Endodermal cell (in vitro differentiated cells): Measurements from ENCODE around the gene TIAM2. TPM values are rescaled to one million over a fixed set of nuclear protein-coding genes. Genes with fewer than 3 reads are reported as not detected.

Source experiments
- DNase-seq: peaks from one replicate; pipeline ENCODE4 v3.0.0-alpha.2; 2017
- H3K27ac ChIP-seq: 2 replicates; pipeline ENCODE4 v1.5.1; 2013; ENCODE audit warnings: mild to moderate bottlenecking, low read depth, low read length, moderate library complexity
- H3K27me3 ChIP-seq: 2 replicates; pipeline ENCODE4 v1.6.1; 2013; ENCODE audit warnings: mild to moderate bottlenecking, low read length, moderate library complexity; ENCODE audit not compliant: insufficient read depth, control insufficient read depth, poor library complexity, severe bottlenecking
- H3K36me3 ChIP-seq: 2 replicates; pipeline ENCODE4 v1.7.0; 2013; ENCODE audit warnings: mild to moderate bottlenecking, low read length, moderate library complexity; ENCODE audit not compliant: control insufficient read depth, insufficient read depth
- H3K4me1 ChIP-seq: one replicate; pipeline ENCODE4 v1.7.0; 2013; ENCODE audit warnings: low read length; ENCODE audit not compliant: control insufficient read depth, insufficient read depth
- H3K4me3 ChIP-seq: 2 replicates; pipeline ENCODE4 v1.5.1; 2013; ENCODE audit warnings: mild to moderate bottlenecking, low read length, moderate library complexity
- H3K9ac ChIP-seq: 2 replicates; pipeline ENCODE4 v1.6.1; 2013; ENCODE audit warnings: mild to moderate bottlenecking, low read length, moderate library complexity; ENCODE audit not compliant: poor library complexity, severe bottlenecking; ENCODE audit errors: extremely low read depth
- H3K9me3 ChIP-seq: 2 replicates; pipeline ENCODE4 v1.6.1; 2013; ENCODE audit warnings: mild to moderate bottlenecking, low read length, moderate library complexity; ENCODE audit not compliant: control insufficient read depth
- H3K27ac Mint-ChIP-seq: 2 replicates; pipeline ENCODE4 v1.8.0; 2020; ENCODE audit warnings: mixed read lengths
- H3K27me3 Mint-ChIP-seq: 2 replicates; pipeline ENCODE4 v1.8.0; 2021; ENCODE audit warnings: mild to moderate bottlenecking, mixed read lengths; ENCODE audit not compliant: insufficient read depth
- H3K36me3 Mint-ChIP-seq: 2 replicates; pipeline ENCODE4 v1.8.0; 2020; ENCODE audit warnings: low read depth, mixed read lengths
- H3K4me1 Mint-ChIP-seq: 2 replicates; pipeline ENCODE4 v1.8.0; 2020; ENCODE audit warnings: mixed read lengths
- H3K4me3 Mint-ChIP-seq: 2 replicates; pipeline ENCODE4 v1.8.0; 2020; ENCODE audit warnings: mild to moderate bottlenecking, moderate library complexity, mixed read lengths
- H3K9me3 Mint-ChIP-seq: 2 replicates; pipeline ENCODE4 v1.8.0; 2020; ENCODE audit warnings: mild to moderate bottlenecking, mixed read lengths
- WGBS, 2 experiments: methylation state at CpG; one replicate each; pipeline versions ENCODE4 v1.1.5 to v1.1.7; 2013; ENCODE audit warnings: missing lambda C conversion rate in 2 of 2, mixed read lengths in 1 of 2; ENCODE audit not compliant: insufficient coverage in 1 of 2, insufficient read length in 1 of 2; 5-methylcytosine and 5-hydroxymethylcytosine counted together
- total RNA-seq, 2 donors: library from RNA; stranded (reverse); fragmentation: NEBNext Ultra II Directional in 1 of 2; extraction: Animal tissue kit (Norgen Biotek cat#: 25700) in 1 of 2; gene quantifications; 2 replicates in 1 of 2; 3 replicates in 1 of 2; pipeline ENCODE4 v1.2.1, GENCODE V29; 2021
- TF ChIP-seq, protein P1 (sequence below): fragments of 200-600 bp; sonication (generic); conservative IDR thresholded peaks from 2 replicates; pipeline ENCODE4 v1.5.0; 2021; ENCODE audit warnings: antibody characterized with exemption, mild to moderate bottlenecking

The TIAM2 gene
- total RNA-seq, 2 donors from 2014 or later = 15.7 to 17.5 TPM

DNA sequence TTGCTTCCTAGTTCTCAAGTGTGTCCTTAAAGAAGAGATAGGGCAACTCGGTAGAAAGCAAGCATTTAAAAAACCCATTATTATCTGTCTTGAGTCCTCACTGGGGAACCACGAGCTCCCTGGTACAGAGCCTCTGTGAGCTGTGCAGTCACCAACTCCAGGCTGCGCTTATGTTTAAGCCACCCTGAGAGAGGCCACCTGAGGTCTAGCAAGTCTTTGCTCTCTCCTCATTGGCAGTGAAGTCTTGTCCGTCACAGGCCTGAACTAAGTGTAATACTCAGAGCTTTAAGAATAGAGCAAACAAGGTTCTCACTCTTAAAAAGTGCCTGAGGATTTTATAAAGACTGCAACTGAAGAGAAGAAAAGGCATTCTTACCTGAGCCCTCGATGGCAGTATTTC lies 264.8 kb downstream of the TIAM2 start:
- no peak for DNase-seq
- Mint-ChIP-seq H3K27ac (no peak overlapping the region), H3K4me3 (no peak overlapping the region), H3K27me3 (no peaks in the 10 kb centered on the region), H3K36me3 (peaks cover 53% of the 10 kb centered on the region), H3K9me3 (no peaks in the 10 kb centered on the region), H3K4me1 (peaks cover 20% of the 10 kb centered on the region)
- WGBS, 2 experiments = 93 to 96% methylated on average over 5 of the region's 5 CpGs
- Histone ChIP-seq H3K36me3 (peaks cover 77% of the 10 kb centered on the region), H3K27me3 (no peaks in the 10 kb centered on the region), H3K4me3 (no peak overlapping the region), H3K9ac (no peak overlapping the region), H3K27ac (no peak overlapping the region), H3K4me1 (no peaks in the 10 kb centered on the region), H3K9me3 (no peaks in the 10 kb centered on the region)
- TF ChIP-seq, protein P1, sequence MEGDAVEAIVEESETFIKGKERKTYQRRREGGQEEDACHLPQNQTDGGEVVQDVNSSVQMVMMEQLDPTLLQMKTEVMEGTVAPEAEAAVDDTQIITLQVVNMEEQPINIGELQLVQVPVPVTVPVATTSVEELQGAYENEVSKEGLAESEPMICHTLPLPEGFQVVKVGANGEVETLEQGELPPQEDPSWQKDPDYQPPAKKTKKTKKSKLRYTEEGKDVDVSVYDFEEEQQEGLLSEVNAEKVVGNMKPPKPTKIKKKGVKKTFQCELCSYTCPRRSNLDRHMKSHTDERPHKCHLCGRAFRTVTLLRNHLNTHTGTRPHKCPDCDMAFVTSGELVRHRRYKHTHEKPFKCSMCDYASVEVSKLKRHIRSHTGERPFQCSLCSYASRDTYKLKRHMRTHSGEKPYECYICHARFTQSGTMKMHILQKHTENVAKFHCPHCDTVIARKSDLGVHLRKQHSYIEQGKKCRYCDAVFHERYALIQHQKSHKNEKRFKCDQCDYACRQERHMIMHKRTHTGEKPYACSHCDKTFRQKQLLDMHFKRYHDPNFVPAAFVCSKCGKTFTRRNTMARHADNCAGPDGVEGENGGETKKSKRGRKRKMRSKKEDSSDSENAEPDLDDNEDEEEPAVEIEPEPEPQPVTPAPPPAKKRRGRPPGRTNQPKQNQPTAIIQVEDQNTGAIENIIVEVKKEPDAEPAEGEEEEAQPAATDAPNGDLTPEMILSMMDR = no peak

DNA sequence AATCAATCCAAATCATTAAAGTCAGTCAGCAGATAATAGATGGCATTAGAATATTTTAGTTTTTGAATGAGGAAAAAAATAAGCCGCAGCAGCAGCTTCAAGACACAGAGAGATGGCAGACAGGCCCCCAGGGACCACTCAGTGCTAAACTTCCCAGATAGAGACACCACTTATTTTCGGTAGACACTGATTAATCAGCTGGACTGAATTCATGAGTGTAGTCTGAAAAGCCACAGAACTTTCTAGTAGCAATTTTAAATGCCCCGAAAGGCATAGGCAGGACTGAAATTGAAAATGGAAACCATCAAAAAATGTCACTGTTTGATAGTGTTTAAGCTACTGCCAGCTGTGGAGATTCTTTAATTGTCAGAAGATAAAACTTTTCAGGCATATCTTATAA lies 265.6 kb downstream of the TIAM2 start:
- Mint-ChIP-seq H3K27me3 (no peaks in the 10 kb centered on the region), H3K27ac (peak overlapping the region; percentile 77), H3K36me3 (peaks cover 51% of the 10 kb centered on the region), H3K4me3 (no peak overlapping the region), H3K9me3 (no peaks in the 10 kb centered on the region), H3K4me1 (peaks cover 20% of the 10 kb centered on the region)
- H3K27ac ChIP-seq = no peak overlapping the region
- TF ChIP-seq, protein P1 = no peak
- H3K9ac ChIP-seq = no peak overlapping the region
- H3K4me3 ChIP-seq = no peak overlapping the region
- 74 to 83% methylated on average over 2 to 3 of the region's 3 CpGs for WGBS, 2 experiments
- H3K4me1 ChIP-seq = no peaks in the 10 kb centered on the region
- no peak for DNase-seq
- no peaks in the 10 kb centered on the region for H3K9me3 ChIP-seq
- H3K27me3 ChIP-seq = no peaks in the 10 kb centered on the region
- peaks cover 74% of the 10 kb centered on the region for H3K36me3 ChIP-seq

DNA sequence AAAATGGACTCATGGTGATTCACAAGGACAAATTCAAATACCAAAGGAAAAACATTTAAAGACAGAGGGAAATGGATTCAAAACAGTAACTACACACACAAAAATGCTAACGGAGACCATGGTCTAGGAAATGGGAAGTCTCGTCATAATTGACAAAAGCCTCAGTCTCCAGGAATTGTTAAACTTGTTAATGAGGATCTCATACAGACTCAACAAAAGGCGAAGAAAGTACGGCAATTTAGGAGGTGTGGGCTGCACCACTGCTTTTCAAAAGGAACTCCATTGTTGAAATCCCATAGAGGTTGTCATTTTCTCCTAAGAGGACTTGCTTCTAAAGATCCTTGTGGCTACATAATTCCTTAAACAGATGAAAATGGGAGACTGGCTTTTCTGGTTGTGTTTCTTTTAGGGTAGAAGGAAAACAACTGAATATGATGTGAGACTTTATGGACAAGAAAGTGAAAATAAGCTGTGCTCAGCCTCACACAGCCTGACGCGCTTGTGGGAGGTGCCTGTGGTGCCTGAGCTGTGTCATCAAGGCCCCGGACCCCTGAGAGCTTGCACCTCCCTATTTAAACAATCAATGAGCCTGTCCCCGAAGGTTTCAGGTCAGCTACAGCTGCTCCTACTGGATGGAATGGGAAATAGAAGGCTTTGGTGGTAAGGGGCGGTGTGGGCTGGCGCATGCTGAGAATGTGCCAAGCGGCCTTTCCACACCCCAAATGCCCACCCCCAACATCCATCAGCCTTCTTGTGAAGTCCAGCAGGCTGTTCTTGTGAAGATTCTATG lies 266.2 kb downstream of the TIAM2 start:
- Histone ChIP-seq H3K27me3 (no peaks in the 10 kb centered on the region), H3K9ac (no peak overlapping the region), H3K27ac (peak overlapping the region; percentile 33), H3K36me3 (peaks cover 68% of the 10 kb centered on the region), H3K4me1 (no peaks in the 10 kb centered on the region), H3K4me3 (no peak overlapping the region), H3K9me3 (no peaks in the 10 kb centered on the region)
- Mint-ChIP-seq H3K9me3 (peaks cover 2% of the 10 kb centered on the region), H3K27me3 (no peaks in the 10 kb centered on the region), H3K4me3 (no peak overlapping the region), H3K27ac (peak overlapping the region; percentile 77), H3K36me3 (peaks cover 56% of the 10 kb centered on the region), H3K4me1 (peaks cover 20% of the 10 kb centered on the region)
- DNase-seq = peak; percentile 88
- 89 to 91% methylated on average over 4 to 10 of the region's 11 CpGs for WGBS, 2 experiments
- TF ChIP-seq, protein P1 = peak; percentile 72
